HG02678 (cell line): ENCODE measurements around the gene USP47.
"Not testable (repeated sequence)": the region's sequence is repeated elsewhere in the genome, so short reads cannot be mapped to it uniquely, and the experiment has no call there.

Experiments
- ATAC-seq: cut with Tn5 transposase; IDR thresholded peaks from one replicate; pipeline ENCODE4 v1.9.1; 2021; ENCODE audit warnings: mild to moderate bottlenecking, moderate library complexity; ENCODE audit not compliant: unreplicated experiment

The USP47 gene

DNA sequence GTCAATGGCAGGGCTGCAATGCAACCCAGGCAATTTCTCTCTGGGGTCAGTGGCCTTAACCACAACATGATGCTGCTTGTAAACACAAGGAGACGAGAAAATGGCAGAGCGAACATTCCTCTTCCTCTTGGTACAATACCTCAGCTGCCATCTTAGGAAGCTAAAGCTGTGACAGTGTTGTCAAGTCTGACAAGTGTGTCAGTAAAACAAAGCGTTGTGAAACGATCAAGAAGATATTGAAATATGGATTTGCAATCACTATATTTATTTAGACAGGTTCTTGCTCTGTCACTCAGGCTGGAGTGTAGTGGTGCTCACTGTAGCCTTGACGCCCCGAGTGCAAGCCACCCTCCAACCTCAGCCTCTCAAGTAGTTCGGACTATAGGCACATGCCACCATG lies 14.5 kb upstream of the USP47 start:
- no peak for ATAC-seq

DNA sequence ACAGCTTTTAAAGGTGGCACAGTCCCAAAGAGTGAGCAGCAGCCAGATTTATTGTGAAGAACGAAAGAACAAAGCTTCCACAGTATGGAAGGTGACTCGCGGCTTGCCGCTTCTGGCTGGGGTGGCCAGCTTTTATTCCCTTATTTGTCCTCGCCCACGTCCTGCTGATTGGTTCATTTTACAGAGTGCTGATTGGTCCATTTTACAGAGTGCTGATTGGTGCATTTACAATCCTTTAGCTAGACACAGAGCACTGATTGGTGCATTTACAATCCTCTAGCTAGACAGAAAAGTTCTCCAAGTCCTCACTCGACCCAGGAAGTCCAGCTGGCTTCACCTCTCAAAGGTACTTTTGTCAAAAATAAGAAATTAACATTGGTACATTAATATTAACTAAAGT lies 10.4 kb upstream of the USP47 start:
- not testable (repeated sequence) for ATAC-seq

DNA sequence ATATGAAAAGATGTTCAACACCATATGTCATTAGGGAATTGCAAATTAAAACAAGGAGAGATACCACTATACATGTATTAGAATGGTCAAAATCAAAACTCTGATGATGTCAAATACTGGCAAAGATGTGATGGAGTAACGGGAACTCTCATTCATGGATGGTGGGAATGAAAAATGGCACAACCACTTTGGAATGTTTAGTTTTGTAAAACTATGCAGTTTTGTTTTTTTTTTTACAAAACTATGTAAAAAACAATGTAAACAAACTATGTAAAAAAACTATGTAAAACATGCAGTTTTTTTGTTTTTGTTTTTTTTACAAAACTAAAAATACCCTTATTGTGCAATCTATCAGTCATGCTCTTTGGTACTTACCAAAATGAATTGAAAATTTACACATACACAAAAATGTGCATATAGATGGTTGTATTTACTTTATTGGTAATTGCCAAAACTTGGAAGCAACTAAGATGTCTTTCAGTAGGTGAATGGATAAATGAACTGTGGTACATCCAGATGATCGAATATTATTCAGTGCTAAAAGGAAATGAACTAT lies 5.0 kb upstream of the USP47 start:
- ATAC-seq, result no peak

DNA sequence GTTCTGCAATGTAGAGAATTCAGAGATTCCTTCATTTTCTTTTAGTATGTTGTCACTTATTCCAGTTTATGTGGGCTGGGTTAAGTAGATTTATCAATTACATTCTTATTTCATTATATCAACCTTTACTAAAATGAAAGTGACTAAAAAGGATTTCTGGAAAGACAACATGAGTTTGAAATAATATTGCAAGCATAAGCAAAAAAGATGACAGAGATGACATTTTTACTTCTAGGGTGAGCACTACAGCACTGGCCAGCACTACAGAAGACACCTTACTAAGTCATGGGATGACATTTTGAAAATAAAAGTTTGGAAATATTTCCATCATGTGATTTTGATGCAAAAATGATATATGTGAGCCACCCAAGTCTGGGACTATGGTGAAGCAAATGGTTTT lies 2.1 kb upstream of the USP47 start:
- no peak for ATAC-seq

DNA sequence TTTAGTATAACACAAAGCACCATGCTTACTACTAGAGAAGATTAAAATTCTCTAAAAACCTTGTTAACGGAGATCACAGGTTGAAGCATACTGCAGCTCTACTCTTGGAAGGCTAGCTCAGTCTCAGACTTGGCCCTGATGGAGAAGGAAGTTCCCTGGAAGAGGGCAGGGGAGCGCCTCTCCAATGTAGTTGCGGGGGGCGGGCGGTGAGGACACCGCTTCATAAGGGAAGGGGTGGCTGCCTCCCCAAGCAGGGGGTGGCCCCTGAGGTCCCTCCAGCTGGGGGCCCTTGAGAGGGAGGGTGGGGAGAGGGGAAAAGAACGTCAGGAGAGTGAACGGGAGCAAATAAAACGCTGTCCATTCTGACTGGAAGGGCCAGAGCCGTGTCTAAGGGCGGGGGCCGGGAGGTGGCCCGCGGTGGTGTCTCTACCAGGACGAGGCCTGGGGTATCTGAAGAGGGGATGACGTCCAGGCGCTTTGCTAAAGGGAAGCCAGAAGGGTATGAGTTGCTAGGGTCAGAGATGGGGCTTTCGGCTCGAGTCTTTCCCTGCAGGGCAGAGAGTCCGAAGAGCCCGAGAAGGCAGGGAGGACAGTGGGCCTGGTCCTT lies 553 bp upstream of the USP47 start:
- ATAC-seq, result peak; percentile 35

DNA sequence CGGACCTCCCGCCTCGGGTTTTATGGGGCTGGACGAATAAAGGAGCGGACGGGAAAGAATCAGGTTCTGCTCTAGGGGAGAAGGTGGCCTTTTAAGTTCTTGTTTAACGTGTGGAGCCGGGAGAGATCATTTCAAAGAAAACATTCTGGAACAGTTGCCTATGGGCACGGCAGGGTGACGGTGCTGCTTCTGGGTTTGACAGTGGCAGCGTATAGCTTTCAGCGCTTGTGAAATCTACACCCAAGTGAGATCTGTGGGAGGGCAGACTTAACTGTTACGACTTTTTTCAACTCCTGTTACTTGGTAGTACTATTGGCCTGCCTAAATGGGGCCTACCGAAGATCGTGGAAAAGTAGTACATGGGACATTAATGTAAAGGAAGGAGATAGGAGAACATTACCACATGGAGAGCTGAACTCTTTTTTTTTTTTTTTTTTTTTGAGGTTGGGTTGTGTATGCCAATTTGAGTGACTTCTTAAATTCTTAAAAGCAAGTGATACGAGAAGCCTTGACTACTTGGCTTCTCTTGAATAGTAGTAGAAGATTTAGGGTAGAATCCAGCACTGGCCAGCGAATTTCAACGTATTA lies 743 bp downstream of the USP47 start:
- ATAC-seq, result peak; percentile 47

DNA sequence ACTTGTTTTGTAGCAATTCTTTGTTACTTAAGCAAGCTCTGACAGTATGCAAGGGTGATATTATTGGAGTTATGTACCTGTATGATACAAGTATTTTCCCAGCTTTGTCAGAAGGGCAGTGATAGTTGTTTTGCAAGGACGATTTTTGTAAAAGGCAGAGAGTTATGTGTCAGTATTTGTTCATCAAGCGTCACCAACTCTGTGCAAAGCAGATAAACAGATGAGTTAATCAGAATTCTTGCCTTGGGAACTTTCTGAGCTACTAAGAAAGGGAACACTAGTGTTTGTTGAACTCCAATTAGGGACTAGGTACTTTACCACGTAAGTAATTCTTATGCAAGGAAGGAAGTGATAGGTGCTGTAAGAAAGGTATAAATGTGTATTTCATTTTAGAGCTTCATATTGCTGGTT lies 1.4 kb downstream of the USP47 start:
- ATAC-seq, result no peak

DNA sequence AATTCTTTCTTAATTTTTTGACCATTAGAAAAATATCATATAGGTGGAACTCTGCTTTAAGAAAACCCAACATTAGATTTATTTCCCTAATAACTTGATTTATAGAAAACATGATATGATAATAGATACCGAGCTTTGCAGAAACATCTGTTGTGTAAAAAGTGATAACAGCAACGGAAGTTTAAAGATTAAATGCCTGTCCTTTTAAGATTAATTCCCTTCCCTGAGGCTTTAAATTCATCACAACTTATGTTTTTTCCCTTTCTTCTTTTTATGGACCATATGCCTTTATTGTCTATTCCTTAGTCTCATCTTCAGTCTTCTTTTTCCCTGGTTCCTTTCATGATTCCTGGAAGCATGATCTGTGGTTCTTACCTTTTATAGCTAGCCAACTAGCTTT lies 1.9 kb downstream of the USP47 start:
- no peak for ATAC-seq

DNA sequence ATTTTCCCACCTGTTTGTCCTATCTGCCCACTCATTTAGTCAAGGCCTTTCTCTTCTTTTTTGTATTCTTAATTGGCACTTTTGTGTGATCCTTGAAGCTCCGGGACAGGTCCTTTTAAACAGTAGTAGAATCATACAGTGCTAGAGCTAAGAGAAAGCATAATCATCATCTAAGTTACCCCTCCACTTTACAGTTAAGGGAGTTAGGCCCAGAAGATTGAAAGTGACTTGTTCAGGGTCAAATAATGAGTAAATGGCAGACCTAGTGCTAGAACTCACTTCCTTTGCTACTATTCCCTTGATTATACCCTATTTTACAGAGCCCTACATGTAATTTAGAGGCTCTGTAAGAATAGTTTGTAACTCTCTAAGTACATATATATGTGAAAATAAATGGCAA lies 2.5 kb downstream of the USP47 start:
- no peak for ATAC-seq

DNA sequence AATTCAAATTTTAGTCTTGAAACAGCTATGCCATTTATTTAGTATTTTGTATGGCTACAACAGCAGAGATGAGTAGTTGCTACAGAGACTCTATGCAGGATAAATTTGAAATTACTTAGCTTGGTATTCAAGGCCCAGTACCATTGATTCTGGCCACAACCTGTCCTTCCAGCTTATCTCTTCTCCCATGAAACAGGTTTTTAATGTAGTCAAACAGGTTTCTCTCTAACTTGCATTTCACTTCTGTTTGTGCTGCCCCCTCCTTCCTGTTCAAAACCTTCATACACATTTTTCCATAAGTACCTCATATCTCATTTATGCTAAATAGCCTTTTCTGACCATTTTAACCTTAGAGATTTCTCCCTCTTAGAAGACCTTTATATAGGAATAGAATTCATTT lies 3.3 kb downstream of the USP47 start:
- no peak for ATAC-seq

DNA sequence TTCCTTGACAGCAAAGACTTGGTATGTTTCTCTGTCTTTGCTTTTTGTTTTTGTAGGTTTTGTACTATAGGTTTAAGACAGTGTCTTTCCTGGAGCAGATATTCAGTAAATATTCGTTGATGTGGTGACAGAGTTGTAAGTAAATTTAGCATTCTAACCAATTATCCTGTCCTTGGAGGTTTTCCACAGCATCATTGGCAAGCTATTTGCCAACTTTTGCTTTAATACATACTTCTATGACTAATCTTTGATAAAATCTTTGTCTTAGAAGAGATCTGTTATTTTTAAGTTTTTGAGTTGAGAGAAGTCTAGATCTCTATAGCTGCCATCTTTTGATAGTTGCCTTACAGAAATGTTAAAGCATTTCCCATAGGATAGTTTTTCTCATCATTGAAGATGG lies 3.8 kb downstream of the USP47 start:
- no peak for ATAC-seq

DNA sequence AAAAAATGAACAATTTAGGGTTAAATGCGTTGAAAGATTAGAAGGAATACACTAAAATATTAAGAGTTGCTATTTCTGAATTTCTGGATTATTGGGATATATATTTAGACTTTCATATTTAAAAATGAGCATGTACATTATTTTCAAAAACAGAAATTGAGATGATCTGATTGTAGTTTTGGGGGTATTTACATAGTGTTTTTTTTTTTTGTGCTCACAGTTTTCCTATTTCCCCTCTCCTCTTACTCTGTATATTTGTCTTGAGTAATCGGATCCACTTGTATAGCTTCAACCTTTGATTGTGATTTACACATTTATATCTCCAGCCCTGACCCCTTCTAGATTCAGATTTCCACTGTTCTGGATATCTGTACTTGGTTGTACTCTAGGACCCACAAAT lies 5.3 kb downstream of the USP47 start:
- ATAC-seq, result no peak

DNA sequence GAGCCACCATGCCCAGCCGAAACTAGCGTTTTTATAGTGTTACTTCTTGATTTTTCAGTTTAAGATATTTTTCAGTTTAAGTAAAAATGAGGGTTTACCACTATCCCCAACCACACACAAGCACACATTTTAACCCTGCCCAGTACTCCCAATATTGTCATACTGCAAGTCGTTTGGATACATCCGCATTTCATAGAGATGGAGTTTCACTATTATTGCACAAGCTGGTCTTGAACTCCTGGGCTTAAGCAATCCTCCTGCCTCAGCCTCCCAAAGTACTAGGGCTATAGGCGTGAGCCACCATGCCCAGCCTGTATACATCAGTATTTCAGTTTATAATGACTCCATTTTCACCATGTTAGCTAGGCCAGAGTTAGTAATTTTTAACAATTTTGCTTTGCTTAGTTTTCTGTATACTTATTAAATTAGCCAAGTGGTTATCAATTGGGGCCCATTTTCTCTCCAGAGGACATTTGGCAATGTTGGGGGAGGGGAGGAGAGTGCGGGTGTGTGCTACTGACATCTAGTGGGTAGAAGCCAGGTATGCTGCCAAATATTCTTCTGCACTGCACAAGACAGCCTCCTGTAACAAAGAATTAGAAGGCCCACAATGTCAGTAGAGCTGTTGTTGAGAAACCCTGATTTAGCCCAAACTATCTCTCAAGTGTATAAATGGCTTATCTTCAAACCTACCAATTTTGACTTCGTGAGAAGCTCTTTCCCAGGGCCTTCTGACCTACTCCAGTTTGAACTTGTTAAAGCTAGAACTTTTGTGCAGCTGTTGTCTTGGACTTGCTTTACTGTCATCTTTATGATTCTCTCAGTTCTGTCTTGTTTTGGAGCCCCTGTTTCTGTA lies 7.3 kb downstream of the USP47 start:
- ATAC-seq, result peak; percentile 77

DNA sequence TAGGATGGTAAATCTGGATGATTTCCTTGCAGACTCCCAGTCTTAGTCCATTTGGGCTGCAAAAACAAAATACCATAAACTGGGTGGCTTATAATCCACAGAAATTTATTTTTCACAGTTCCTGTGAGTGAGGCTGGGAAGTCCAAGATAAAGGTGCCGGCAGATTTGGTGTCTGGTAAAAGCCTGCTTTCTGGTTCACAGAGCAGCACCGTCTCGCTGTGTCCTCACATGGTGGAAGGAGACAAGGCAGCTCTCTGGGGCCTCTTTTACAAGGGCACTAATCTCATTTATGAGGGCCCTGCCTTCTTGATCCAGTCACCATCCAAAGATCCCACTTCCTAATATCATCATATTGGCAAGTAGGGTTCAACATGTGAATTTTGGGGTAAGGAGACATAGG lies 8.9 kb downstream of the USP47 start:
- no peak for ATAC-seq

DNA sequence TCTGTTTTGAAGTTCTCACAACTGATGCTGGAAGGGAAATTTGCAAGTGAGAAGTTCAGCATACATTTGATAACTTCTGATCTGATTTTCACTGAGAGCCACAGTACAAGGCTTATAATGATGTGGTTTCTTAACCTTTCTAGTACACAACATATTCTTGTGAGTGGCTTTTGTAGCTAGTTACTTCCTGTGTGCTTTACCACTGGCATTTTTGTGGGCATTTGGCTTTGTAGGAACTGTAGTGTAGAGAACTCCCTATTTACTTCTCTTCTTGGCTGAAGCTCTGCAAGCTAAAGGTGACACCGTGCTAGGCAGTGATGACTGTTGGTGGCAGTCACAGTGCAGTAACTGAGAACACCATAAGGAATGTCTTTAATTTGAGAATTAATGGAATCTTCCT lies 14.9 kb downstream of the USP47 start:
- peak; percentile 49 for ATAC-seq

DNA sequence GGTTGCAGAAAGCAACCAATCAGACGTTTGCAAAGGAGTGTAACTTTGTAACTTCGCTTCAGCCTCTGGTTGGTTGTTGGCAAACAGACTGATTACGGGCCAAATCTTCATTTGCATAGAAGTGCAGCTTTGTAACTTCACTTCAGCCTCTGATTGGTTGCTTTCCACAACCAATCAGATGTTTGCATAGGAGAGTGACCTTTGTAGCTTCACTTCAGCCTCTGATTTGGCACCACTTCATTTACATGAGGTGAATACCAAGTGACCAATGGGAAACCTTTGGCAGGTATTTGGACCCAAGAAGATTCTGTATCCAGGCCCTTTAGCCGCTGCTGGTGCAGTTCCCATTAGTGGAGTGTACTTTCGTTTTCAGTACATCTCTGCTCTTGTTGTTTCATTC lies 16.0 kb downstream of the USP47 start:
- ATAC-seq, result no peak

DNA sequence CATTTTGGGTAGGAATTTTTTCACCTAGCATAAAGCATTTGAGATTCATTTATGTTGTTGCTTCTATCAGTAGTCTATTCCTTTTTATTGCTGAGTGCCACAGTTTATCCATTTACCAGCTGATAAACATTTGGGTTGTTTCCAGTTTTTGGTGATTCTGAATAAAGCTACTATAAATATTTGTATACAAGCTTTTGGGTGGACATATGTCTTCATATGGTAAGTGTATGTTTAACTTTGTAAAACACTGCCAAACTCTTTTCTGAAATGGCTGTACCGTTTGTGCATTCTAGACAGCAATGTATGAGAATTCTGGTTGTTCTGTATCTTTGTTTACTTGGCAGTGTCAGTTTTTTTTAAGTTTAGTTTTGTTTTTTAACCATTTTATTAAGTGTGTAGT lies 16.9 kb downstream of the USP47 start:
- no peak for ATAC-seq

DNA sequence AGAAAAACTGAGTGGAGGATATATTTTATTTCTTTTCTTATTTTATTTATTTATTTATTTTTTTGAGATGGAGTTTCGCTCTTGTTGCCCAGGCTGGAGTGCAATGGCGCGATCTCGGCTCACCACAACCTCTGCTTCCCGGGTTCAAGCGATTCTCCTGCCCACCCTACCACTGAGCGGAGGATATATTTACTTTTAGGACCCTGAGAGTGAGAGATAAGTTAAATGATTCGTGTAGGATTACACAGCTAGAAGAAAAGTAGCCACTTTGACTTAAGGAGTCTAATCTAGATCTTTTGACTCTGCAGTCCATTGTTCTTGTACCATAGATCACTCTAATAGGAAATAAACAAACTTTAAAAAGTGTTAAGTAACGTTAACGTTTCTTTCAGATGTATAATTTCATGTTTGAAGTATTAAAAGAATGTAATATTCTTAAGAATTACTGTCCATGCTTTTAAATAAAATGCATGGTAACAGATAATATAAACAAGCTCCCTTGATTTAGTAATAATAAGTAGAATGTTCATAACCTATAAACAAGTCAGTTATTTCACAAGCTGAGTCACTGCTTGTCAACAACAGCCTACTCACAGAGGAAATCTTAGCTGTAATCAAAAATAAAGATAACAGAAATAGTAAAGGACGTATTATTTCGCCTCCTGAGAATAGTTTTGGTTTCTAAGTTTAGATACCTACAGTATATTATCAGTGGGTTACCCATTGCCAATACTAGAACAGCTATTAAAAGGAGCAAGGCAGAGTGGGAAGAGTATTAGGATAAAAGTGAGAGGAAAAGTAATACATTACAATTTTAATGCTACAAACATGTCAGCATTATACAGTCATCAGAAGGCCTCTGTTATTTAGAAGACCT lies 18.6 kb downstream of the USP47 start:
- ATAC-seq, result no peak

DNA sequence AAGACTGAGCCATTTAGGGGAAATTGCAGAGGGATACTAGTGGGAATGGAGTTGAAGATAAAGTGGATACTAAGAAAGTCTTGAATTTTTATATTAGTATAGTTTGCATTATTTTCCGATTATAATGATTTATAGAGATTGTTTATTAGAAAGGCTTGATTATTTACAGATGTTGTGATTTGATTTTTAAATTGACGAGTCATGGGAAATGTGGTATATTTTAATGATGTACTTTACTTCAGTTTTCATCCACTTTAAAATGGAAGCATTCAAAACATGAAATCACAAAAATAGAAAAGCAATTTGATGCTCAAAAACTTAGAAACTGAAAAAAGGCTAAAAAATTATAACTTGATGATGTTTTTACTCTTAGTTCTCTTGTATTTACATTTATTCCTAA lies 21.2 kb downstream of the USP47 start:
- ATAC-seq, result no peak

DNA sequence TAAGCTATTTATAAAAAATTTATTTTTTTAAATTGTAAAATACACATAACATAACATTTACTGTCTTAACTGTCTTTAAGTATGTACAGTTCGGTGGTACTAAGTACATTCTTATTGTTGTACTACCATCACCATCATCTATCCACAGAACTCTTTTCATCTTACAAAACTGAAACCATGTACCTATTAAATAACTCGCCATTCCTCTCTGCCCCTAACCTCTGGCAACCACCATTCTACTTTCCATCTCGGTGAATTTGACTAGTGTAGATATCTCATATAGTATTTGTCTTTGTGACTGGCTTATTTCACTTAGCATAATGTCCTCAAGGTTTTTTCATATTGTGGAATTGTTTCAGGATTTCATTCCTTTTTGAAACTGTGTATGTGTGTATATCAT lies 22.6 kb downstream of the USP47 start:
- no peak for ATAC-seq

DNA sequence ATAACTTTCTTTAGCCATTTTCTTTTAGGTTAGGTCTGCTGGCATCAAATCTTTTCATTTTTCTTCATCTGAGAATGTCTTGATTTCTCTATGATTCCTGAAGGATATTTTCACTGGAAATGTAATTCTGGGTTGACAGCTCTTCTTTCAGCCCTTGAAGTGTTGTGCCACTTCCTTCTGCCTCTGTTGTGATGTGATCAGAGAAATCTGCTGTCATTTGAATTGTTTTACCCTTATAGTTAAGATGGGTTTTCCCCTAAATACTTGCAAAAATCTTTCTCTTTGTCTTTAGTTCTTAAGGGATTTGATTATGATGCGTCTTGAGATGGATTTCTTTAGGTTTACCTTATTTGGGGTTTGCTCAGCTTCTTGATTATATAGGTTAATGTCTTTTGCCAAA lies 23.0 kb downstream of the USP47 start:
- no peak for ATAC-seq
